Measurements from ENCODE around the gene NTSR1. TPM values are rescaled to one million over a fixed set of nuclear protein-coding genes. Genes with fewer than 3 reads are reported as not detected.

The NTSR1 gene
- total and polyA plus RNA-seq, 2 of the 13 experiments (the other 11 are each of a cell fraction or from before 2014, with no cell fraction given) = 0.09 to 0.12 TPM

DNA sequence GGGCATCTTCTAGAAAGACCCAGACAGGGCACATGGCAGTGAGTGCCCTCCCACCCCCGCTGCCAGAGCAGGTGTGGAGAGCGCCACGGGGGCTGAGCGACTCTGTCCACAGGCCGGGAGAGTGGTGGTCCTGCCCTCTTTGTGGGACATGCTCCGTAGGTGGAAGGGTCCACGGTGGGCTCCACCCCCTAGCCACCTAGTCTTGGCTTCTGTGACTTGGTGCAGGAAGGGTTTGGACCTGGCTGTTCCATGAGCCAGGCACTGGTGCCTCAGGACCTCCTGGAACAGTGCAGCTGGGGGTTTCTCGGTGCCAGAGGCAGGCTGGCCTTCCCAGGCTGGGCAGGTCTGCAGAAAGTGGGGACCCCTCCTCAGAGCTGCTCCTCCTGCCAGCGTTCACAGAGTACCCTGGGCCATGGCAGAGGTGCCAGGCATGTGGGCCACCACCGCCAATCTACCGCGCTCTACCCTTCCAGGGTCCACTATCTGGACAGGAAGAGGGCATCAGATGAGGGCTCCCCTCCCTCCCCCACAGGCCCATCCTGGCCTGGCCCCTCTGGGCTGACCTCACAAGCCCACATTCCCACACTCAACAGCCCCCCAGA, 43.4 kb upstream of the NTSR1 start (continued):
- TF ChIP-seq REST (IDR thresholded peaks at IDR 0.05; ENCODE audit: borderline replicate concordance in 1 of 2, low read depth in 1 of 2, low read length in 2 of 2) (no peak), ZFY (CRISPR knock-in tag; IDR thresholded peaks at IDR 0.05) (no peak), ZNF335 (CRISPR knock-in tag; IDR thresholded peaks at IDR 0.05) (no peak), NCOR1 (IDR thresholded peaks at IDR 0.05; ENCODE audit: borderline replicate concordance, low read length) (no peak), ISL2 (CRISPR knock-in tag; IDR thresholded peaks at IDR 0.05) (no peak), DR1 (CRISPR knock-in tag; IDR thresholded peaks at IDR 0.05) (no peak), ZNF468 (CRISPR knock-in tag; IDR thresholded peaks at IDR 0.05) (0 out of 2 replicates have a peak, but pooled peaks have one; percentile 56), ZNF660 (CRISPR knock-in tag; IDR thresholded peaks at IDR 0.05; ENCODE audit: borderline replicate concordance, low read depth) (no peak), ZEB1 (IDR thresholded peaks at IDR 0.05; ENCODE audit: insufficient replicate concordance, low read depth) (no peak), FIP1L1 (IDR thresholded peaks at IDR 0.05; ENCODE audit: borderline replicate concordance, insufficient read depth, low read depth, low read length) (no peak), HNRNPK (IDR thresholded peaks at IDR 0.05; ENCODE audit: low read depth, low read length, poor library complexity, severe bottlenecking) (no peak), THRA (CRISPR knock-in tag; IDR thresholded peaks at IDR 0.05; ENCODE audit: borderline replicate concordance) (no peak), SRSF1 (optimal IDR thresholded peaks at IDR 0.05; ENCODE audit: low read depth, low read length) (no peak), XBP1 (CRISPR knock-in tag; IDR thresholded peaks at IDR 0.05) (no peak), CBX1 (IDR thresholded peaks at IDR 0.05; ENCODE audit: low read depth) (no peak), ZNF768 (CRISPR knock-in tag; IDR thresholded peaks at IDR 0.05) (peak; percentile 37; the same call in 1 of the 2 replicates), GATAD1 (CRISPR knock-in tag; IDR thresholded peaks at IDR 0.05) (no peak), ZIK1 (CRISPR knock-in tag; IDR thresholded peaks at IDR 0.05; ENCODE audit: borderline replicate concordance, low read depth) (no peak), NR3C1 (CRISPR knock-in tag; IDR thresholded peaks at IDR 0.05) (no peak), ZNF644 (CRISPR knock-in tag; IDR thresholded peaks at IDR 0.05; ENCODE audit: low read depth) (no peak)
- TF ChIP-seq, protein P1, sequence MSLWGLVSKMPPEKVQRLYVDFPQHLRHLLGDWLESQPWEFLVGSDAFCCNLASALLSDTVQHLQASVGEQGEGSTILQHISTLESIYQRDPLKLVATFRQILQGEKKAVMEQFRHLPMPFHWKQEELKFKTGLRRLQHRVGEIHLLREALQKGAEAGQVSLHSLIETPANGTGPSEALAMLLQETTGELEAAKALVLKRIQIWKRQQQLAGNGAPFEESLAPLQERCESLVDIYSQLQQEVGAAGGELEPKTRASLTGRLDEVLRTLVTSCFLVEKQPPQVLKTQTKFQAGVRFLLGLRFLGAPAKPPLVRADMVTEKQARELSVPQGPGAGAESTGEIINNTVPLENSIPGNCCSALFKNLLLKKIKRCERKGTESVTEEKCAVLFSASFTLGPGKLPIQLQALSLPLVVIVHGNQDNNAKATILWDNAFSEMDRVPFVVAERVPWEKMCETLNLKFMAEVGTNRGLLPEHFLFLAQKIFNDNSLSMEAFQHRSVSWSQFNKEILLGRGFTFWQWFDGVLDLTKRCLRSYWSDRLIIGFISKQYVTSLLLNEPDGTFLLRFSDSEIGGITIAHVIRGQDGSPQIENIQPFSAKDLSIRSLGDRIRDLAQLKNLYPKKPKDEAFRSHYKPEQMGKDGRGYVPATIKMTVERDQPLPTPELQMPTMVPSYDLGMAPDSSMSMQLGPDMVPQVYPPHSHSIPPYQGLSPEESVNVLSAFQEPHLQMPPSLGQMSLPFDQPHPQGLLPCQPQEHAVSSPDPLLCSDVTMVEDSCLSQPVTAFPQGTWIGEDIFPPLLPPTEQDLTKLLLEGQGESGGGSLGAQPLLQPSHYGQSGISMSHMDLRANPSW (CRISPR knock-in tag; IDR thresholded peaks at IDR 0.05; ENCODE audit: borderline replicate concordance) = no peak
